HG03571 (cell line): ENCODE data around the gene CDKN1C.
A peak's percentile ranks its signal among the peaks of the same experiment; 100 is the strongest.

Experiments used
- ATAC-seq: cut with Tn5 transposase; IDR thresholded peaks from one replicate; pipeline ENCODE4 v1.9.1; 2021; ENCODE audit not compliant: unreplicated experiment

CDKN1C gene

DNA sequence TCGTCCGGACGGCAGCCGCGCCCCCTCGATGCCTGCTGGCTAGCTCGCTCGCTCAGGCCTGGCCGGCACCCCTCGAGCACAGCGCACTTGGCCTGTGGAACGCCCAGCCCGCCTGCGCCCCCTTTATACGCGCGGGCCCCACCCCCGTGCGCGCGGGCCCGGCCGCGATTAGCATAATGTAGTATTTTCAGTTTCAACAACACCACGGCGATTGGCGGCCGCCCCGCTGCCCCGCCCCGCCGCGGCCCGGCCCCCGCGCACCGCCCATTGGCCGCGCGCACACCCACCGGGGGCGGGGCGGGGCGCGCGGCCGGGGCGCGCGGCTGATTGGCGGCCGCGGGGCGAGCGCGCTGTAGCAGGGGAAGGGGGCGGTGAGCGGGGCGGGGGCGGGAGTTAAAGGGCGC, at the start of gene CDKN1C:
TSS of gene CDKN1C (minus strand) at position 98 of the 404 bp plus-strand sequence. CDS start 319 bp downstream, outside the sequence.
- ATAC-seq, result peak; percentile 77

DNA sequence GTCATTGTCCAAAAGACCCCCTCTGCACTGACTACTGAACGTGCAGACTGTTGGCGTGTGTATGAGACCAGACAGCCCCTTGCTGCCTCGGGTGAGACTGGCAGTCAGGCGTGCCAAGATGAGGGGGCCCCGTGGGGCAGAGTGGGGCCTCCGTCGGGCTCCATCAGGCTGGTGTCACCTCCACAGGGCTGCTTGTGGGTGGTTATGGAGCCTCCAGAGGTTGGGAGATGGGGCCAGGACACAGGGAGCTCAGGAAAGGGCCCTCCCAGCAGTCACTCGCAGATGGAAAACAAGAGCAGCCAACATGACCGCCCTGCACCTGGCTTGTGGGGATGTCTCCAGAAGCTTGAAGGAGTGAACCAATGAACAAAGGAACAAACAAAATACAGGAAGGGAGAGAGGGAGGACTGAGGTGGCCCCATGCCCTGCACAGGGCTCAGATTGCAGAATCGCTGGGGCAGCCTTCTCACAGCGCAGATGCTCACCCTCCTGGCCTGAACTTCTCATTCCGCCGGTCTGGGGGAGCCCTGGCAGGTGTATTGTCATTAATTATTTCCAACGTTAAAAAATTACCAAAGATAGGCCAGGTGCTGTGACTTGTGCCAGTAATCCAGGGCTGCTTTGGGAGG, 49.1 kb upstream of the CDKN1C start:
- no peak for ATAC-seq

DNA sequence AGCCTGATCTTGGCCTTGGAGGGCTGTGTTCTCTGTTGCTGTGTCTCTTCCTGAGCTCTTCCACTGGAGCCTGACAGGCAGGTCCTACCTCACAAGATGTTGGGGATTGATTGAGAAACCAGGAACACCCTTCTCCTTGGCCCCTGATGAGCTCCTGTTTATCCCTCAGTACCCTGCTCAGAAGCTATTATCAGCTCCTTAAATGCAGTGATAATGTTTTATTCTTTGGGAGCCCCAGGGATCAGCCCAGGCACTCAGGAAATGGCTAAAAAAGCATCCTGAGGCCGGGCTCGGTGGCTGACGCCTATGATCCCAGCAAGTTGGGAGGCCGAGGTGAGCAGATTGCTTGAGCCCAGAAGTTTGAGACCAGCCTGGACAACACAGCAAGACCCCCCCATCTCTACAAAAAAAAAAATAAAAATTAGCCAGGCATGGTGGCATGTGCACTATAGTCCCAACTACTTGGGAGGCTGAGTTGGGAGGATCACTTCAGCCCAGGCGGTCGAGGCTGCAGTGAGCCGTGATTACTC, 48.5 kb upstream of the CDKN1C start:
- no peak for ATAC-seq

DNA sequence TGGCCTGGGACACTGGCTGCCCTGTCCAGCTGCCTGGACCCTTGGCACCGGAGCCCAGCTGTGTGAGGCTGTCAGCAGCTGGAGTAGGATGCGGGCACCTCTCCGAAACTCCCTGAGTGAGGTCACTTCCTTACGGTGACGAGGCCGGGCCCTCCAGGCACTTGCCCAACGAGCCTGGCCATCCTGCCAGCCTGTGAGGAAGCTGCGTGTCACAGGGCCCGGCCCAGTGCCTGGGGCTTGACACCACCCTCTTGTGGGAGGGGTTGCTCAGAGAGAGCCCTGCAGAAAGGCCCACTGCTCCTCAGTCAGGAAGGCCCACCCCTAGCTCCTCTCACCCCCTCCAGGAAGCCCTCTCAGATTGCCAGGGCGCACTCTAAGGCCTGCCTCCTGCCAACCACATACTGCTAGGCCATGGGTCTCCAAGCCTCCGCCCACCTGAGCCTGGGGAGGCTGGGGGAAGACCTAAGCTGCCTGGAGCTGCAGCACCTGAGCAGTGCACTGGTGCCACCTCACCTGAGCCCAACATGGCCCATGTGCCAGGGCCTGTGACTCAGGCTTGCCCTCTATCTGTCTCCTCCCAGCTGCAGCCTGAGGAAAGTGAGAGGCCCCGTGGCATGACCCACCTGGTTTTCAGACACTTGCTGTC, 47.9 kb upstream of the CDKN1C start:
- no peak for ATAC-seq

GRCh38 chr11:2932850-2933251, 47.3 kb upstream of the CDKN1C start:
- ATAC-seq, result no peak

GRCh38 chr11:2931771-2932738, 46.5 kb upstream of the CDKN1C start:
- no peak for ATAC-seq

GRCh38 chr11:2931420-2931746, 45.8 kb upstream of the CDKN1C start:
- ATAC-seq, result no peak

- no peak for ATAC-seq
Measured at GRCh38 chr11:2930704-2931419, 45.3 kb upstream of the CDKN1C start.

DNA sequence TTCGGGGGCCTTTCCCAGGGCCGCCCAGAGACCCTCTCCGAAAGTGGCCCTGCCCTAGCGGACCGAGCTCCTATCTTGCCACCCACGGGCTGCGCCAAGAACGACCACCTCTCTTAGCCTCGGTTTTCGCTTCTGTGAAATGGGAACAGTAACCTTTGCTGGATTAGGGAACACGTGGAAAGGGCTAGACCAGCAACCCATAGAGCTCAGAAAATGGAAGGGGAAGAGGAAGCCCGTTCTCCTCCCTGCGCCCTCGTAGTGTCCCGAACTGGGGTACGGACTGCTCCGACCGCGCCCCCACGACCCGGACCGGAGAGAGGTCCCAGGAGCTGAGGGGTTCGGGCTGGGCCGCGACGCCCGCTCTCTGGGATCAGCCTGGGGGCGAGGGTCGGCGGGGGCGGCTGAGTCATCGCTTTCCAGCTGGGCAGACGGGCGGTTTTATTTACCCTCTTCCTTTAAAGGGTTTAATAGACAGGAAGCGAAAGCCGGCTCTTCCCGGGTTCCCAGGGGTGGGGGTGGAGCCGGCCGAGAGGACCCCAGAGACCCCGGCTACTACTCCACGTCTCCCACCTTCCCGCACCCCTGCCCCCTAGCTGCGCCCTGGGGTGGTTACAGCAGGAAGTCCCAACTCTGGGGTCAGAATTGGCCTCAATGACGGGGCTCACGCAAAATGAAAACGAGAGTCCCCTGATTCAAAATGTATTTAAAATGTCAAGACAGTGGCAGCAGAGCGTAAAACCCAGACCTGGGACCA, 44.6 kb upstream of the CDKN1C start:
- no peak for ATAC-seq

GRCh38 chr11:2929531-2929949, 44.0 kb upstream of the CDKN1C start:
- ATAC-seq, result no peak

DNA sequence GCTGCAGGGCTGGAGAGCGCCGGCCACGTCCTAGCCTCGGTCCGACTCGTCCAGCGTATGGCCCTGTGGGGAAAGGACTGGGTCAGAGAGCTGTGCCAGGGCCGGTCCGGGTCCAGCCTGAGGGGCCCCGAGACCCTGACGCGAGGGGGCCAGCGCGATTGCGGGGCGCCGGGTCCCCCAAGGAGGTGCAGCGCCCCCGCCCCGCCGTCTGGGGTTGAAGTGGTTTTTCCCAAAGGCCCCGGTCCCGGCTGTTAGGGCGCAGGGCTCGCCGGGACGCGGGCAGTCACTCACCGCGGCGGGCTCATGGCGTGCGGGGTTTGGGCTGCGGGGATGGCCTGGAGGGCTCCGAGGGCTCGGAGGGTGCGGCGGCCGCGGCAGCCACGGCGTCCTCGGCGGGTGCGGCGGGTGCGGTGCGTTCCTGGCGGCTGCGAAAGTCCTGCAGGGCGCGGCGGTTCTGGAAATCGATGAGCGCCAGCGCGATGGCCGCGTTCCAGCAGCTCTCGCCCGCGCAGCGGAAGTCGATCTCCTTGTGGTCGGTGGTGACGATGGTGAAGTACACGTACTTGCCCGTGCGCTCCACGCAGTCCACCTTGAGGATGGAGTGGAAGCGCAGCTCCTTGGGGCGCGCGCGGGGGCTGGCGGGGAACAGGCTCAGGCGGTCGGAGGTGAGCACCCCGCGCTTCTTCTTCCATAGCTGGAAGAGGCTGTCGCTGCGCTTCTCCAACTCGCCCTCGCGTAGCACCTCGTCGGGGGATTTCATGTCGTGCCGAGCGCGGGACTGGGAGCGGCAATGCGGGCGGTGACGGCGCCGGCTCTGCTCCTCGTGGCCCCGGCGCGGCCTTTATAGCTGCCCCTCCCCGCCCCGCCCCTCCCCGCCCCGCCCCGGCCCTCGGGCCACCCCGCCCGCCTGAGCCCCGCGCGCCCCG, 43.3 kb upstream of the CDKN1C start, which contains the start of gene PHLDA2:
TSS of gene PHLDA2 (minus strand) at position 816 of the 926 bp plus-strand sequence. CDS start at position 760, 56 bp downstream.
- ATAC-seq, result no peak

DNA sequence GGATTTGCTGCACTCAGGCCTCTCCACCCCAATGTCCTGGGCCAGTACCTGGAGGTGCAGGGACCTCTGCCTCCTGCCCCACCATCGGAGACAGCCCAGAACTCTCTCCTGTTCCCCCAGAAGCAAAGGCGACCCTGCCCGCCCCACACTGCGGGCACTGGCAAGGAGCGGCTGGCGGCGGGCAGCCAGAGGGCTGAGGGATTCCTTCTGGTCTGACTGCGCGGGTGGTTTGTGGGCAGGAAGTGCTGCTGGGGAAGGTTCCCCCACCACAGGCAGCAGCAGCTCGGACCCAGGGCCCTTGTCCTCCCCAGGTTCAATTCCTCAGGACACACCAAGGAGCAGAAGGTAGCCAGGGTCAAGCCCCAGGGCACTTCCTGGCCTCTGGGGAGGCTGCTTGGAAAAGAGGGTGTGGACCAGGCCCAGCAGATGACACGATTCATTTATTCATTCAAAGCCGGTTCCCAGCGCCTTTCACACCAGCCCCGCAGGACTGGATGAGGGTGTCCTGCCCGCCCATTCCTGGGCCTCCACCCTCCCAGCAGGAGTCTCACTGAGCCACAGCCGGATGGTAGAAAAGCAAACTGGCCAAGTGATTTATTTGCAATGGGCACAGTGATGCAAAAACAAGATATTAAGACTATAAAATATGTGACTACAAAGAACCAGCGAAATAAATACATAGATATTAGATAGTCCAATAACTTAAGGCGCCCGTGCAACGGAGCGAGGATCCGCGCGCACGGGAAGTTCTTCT, 42.5 kb upstream of the CDKN1C start:
- ATAC-seq, result no peak

- ATAC-seq, result no peak
Measured at GRCh38 chr11:2927121-2927800, 41.7 kb upstream of the CDKN1C start.

- no peak for ATAC-seq
Measured at GRCh38 chr11:2926611-2927051, 41.1 kb upstream of the CDKN1C start.

DNA sequence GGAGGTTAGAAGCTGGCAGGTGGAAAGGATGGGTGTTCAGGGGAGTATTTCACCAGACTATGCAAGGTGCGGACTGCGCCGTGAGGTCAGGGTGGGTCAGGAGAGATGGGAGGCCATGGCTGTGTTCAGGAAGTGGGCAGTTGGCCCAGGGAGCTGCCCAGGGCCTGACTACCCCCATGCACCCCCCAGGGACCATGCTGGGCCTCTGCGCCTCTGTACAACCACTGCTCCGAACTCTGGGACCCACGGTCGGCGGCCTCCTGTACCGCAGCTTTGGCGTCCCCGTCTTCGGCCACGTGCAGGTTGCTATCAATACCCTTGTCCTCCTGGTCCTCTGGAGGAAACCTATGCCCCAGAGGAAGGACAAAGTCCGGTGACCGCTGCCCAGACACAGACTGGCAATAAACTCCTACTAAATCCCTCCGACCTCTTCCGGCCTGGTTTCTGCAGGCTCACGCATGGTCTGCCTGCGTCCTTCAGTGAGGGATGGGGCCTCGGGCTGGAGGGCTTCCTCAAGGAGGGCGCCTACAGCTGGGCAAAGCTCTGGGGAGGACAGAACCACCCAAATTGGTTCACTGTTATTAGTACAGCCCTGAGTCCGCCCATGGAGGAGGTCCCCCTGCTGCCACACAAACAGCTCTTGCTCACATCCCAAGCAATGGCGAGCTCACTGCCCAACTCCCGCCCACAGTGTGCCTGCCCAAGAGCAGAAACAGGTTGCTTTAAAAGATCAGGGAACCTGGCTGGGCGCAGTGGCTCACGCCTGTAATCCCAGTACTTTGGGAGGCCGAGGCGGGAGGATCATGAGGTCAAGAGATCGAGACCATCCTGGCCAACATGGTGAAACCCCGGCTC, 39.5 kb upstream of the CDKN1C start:
- no peak for ATAC-seq

- no peak for ATAC-seq
Measured at GRCh38 chr11:2924381-2924780, 38.8 kb upstream of the CDKN1C start.
